IPS-20b (cell line): ENCODE measurements around the gene NAGK.
"Not testable (repeated sequence)": the region's sequence is repeated elsewhere in the genome, so short reads cannot be mapped to it uniquely, and the experiment has no call there.

Experiments used
- H3K27ac ChIP-seq: one replicate; pipeline ENCODE4 v1.5.1; 2013; ENCODE audit warnings: low read length
- H3K27me3 ChIP-seq: 2 replicates; pipeline ENCODE4 v1.6.1; 2013; ENCODE audit warnings: mild to moderate bottlenecking, low read length, inconsistent platforms; ENCODE audit not compliant: insufficient read depth
- H3K36me3 ChIP-seq: 2 replicates; pipeline ENCODE4 v1.6.1; 2013; ENCODE audit warnings: low read depth, mild to moderate bottlenecking, inconsistent platforms, low read length, moderate library complexity; ENCODE audit not compliant: insufficient read depth
- H3K4me1 ChIP-seq: 2 replicates; pipeline ENCODE4 v1.6.1; 2013; ENCODE audit warnings: mild to moderate bottlenecking, control low read depth, inconsistent platforms, low read length, moderate library complexity; ENCODE audit not compliant: insufficient read depth
- H3K4me3 ChIP-seq: 2 replicates; pipeline ENCODE4 v1.5.1; 2013; ENCODE audit warnings: mild to moderate bottlenecking, low read length, inconsistent platforms
- H3K9ac ChIP-seq: 2 replicates; pipeline ENCODE4 v1.6.1; 2013; ENCODE audit warnings: low read depth, mild to moderate bottlenecking, inconsistent platforms, low read length, moderate library complexity
- H3K9me3 ChIP-seq: 2 replicates; pipeline ENCODE4 v1.6.1; 2013; ENCODE audit warnings: mild to moderate bottlenecking, low read depth, low read length, inconsistent platforms; ENCODE audit not compliant: insufficient read depth

NAGK gene

DNA sequence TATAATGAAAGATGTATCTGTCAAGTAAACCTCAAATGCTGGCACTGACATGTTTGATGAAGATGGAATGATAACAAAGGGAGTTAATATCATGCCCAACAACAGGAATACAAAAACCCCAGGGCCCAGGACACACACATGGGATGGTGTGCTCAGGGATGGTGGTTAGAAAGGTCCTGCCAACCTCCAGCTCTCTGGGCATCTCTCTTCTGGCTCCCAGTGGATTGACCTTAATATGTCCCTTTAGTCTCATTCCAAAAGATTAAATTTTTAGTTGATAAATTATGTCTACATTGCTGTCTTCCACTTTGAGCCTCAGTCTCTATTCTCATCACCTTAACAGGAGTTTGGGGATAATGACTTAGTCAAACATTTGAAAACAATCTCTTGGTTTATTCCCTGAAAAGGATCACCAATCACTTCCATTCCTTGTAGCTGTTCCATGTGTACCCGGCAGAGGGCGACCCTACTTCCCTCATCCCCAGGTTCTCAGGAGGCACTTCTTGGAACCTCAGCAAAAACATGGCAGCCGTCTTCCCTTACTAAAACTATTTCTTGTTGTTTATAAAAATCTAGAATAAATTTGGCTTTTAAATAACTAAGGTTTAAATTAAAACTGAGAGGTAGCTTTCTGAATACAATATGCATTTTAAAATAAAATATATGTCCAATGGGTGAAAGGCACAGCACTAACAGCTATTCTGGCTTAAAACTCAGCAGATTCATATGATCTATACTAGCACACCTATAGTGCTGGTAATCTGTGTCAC is 31.9 kb downstream of the NAGK start:
- H3K4me3 ChIP-seq, result no peak overlapping the region
- H3K27ac ChIP-seq, result no peak overlapping the region
- H3K4me1 ChIP-seq, result peaks cover 7% of the 10 kb centered on the region; the same call in 1 of the 2 replicates
- H3K36me3 ChIP-seq, result no peaks in the 10 kb centered on the region
- no peak overlapping the region for H3K9ac ChIP-seq
- H3K9me3 ChIP-seq, result no peaks in the 10 kb centered on the region
- H3K27me3 ChIP-seq, result no peaks in the 10 kb centered on the region

DNA sequence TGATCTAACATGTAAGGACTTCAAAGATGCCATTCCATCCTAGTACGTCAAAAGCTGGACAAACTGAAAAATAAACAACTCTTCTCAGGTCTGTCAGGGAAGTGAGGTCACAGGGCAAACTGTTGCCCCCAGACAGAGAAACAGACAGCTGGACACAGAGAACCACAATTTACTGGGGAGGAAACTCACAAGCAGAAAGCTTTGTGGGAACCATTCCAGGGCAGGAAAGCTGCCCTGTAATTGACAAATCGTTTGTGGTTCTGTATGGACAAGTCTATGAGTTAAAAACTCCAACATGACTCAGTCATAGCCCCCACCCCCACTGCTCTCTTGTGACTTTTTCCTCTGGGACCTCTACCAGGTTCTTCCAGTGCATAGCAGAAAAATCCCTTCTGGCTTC is 33.2 kb downstream of the NAGK start:
- Histone ChIP-seq H3K9ac (no peak overlapping the region), H3K4me1 (peaks cover 7% of the 10 kb centered on the region; the same call in 1 of the 2 replicates), H3K36me3 (no peaks in the 10 kb centered on the region), H3K9me3 (no peaks in the 10 kb centered on the region; the same call in 1 of the 2 replicates), H3K4me3 (no peak overlapping the region), H3K27ac (no peak overlapping the region), H3K27me3 (no peaks in the 10 kb centered on the region)

- no peak overlapping the region for H3K27ac ChIP-seq
- no peak overlapping the region for H3K4me3 ChIP-seq
- H3K4me1 ChIP-seq, result peaks cover 7% of the 10 kb centered on the region; the same call in 1 of the 2 replicates
- no peaks in the 10 kb centered on the region for H3K36me3 ChIP-seq
- H3K9ac ChIP-seq, result no peak overlapping the region
- no peaks in the 10 kb centered on the region; the same call in 1 of the 2 replicates for H3K9me3 ChIP-seq
- no peaks in the 10 kb centered on the region for H3K27me3 ChIP-seq
Measured at GRCh38 chr2:71102981-71103681, 34.7 kb downstream of the NAGK start.

DNA sequence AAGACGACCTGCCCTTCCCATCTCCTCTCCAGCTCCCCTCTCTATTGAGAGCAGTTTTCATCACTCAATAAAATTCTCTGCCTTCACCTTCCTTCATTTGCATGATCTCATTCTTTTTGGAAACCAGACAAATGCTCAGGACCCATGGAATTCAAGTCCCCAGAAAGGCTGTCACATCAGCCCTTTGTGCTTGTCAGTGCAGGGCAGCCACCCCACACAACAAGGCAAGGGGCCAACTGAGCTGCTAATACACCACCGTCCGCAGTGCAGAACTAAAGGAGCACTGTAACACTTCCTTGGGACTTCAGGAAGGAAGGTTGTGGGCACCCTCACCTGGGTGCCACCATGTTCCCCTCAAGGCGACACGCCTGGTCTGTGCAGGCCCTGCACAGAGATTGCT is 35.4 kb downstream of the NAGK start:
- no peak overlapping the region for H3K4me3 ChIP-seq
- H3K36me3 ChIP-seq, result peaks cover 1% of the 10 kb centered on the region; the same call in 1 of the 2 replicates
- H3K9ac ChIP-seq, result no peak overlapping the region
- H3K27ac ChIP-seq, result no peak overlapping the region
- H3K9me3 ChIP-seq, result no peaks in the 10 kb centered on the region; the same call in 1 of the 2 replicates
- H3K4me1 ChIP-seq, result peaks cover 7% of the 10 kb centered on the region; the same call in 1 of the 2 replicates
- no peaks in the 10 kb centered on the region for H3K27me3 ChIP-seq

DNA sequence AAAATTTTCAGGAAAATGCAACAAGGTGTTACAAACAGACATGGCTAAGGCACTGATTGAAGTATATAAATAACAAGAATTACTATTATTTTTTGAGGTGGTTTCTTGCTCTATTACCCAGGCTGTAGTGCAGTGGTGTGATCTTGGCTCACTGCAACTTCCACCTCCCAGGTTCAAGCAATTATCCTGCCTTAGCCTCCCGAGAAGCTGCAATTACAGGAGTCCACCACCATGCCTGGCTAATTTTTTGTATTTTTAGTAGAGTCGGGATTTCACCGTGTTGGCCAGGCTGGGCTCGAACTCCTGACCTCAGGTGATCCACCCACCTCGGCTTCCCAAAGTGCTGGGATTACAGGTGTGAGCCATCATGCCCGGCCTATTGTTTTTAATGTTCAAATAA is 38.0 kb downstream of the NAGK start:
- H3K9me3 ChIP-seq, H3K4me3 ChIP-seq, H3K27me3 ChIP-seq, H3K27ac ChIP-seq, H3K9ac ChIP-seq, H3K4me1 ChIP-seq: not testable (repeated sequence)
- H3K36me3 ChIP-seq, result peaks cover 13% of the 10 kb centered on the region; the same call in 1 of the 2 replicates

- peaks cover 2% of the 10 kb centered on the region; the same call in 1 of the 2 replicates for H3K4me1 ChIP-seq
- H3K9ac ChIP-seq, result no peak overlapping the region
- H3K27ac ChIP-seq, result no peak overlapping the region
- peaks cover 14% of the 10 kb centered on the region; the same call in 1 of the 2 replicates for H3K36me3 ChIP-seq
- H3K27me3 ChIP-seq, result no peaks in the 10 kb centered on the region
- H3K9me3 ChIP-seq, result no peaks in the 10 kb centered on the region; the same call in 1 of the 2 replicates
- H3K4me3 ChIP-seq, result no peak overlapping the region
Measured at GRCh38 chr2:71108091-71108490, 39.6 kb downstream of the NAGK start.

- Histone ChIP-seq H3K9me3 (no peaks in the 10 kb centered on the region), H3K4me1 (no peaks in the 10 kb centered on the region), H3K27ac (no peak overlapping the region), H3K36me3 (peaks cover 36% of the 10 kb centered on the region), H3K9ac (no peak overlapping the region), H3K27me3 (no peaks in the 10 kb centered on the region), H3K4me3 (no peak overlapping the region)
Measured at GRCh38 chr2:71113843-71114242, 45.4 kb downstream of the NAGK start.

GRCh38 chr2:71117063-71117462 is 48.6 kb downstream of the NAGK start:
- Histone ChIP-seq H3K27ac (no peak overlapping the region), H3K27me3 (no peaks in the 10 kb centered on the region), H3K9ac (no peak overlapping the region), H3K36me3 (peaks cover 47% of the 10 kb centered on the region), H3K4me1 (no peaks in the 10 kb centered on the region), H3K9me3 (no peaks in the 10 kb centered on the region), H3K4me3 (no peak overlapping the region)

GRCh38 chr2:71120195-71120594 is 51.7 kb downstream of the NAGK start:
- H3K4me3 ChIP-seq, result no peak overlapping the region
- H3K4me1 ChIP-seq, result no peaks in the 10 kb centered on the region
- H3K9ac ChIP-seq, result no peak overlapping the region
- H3K9me3 ChIP-seq, result no peaks in the 10 kb centered on the region
- no peak overlapping the region for H3K27ac ChIP-seq
- no peaks in the 10 kb centered on the region for H3K27me3 ChIP-seq
- peaks cover 42% of the 10 kb centered on the region for H3K36me3 ChIP-seq

- Histone ChIP-seq H3K27ac (no peak overlapping the region), H3K9me3 (no peaks in the 10 kb centered on the region), H3K27me3 (no peaks in the 10 kb centered on the region), H3K4me3 (no peak overlapping the region), H3K4me1 (no peaks in the 10 kb centered on the region), H3K9ac (no peak overlapping the region), H3K36me3 (peaks cover 40% of the 10 kb centered on the region)
Measured at GRCh38 chr2:71121479-71121878, 53.0 kb downstream of the NAGK start.

- Histone ChIP-seq H3K27me3 (no peaks in the 10 kb centered on the region), H3K4me1 (no peaks in the 10 kb centered on the region), H3K9me3 (no peaks in the 10 kb centered on the region), H3K4me3 (no peak overlapping the region), H3K9ac (no peak overlapping the region), H3K27ac (no peak overlapping the region), H3K36me3 (peaks cover 34% of the 10 kb centered on the region)
Measured at GRCh38 chr2:71122387-71123298, 54.2 kb downstream of the NAGK start.
